GM20431 (cell line): ENCODE results near the gene UBIAD1.
"Not testable (repeated sequence)": the region's sequence is repeated elsewhere in the genome, so short reads cannot be mapped to it uniquely, and the experiment has no call there.

ENCODE experiments used
- in situ Hi-C: fragments of 300-500 bp; cut with MseI, MboI; formaldehyde crosslinking; loops from one replicate; pipeline ENCODE4 v1.15.0; 2020; ENCODE audit warnings: low sequenced_read_pairs; ENCODE audit not compliant: unreplicated experiment

The UBIAD1 gene

DNA sequence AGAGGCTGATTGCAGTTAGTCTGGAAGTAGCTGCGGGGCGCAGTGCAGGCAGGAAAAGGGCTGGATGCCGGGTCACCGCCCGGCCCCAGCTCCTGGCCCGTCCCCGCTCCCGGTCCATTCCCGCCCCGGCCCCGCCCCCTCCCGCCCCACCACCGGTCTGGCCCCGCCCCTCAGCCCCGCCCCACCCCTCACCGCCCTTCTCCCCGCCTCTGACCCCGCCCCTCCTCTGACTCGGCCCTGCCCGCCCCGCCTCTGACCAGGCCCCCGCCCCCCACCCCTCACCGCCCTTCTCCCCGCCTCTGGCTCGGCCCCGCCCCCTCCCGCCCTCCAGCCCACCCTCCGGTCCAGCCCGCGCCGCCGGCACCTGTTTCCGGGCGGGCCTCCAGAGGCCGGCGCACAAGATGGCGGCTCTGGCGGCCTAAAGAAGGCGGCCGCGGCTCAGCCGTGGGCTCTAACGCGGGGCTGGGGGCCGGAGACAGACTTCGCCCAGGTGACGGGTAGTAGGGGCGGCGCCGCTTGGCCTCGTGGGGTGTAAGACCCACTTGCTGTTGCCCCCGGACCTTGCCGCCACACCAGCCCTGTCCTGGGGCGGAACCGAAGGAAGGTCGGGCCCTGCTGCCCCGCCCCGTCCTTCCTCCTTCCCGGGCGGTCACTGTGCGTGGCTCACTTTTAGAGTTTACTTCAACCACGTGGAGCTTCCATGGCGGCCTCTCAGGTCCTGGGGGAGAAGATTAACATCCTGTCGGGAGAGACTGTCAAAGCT is at the start of gene UBIAD1:
TSS of gene UBIAD1 (plus strand) at position 367 of the 763 bp plus-strand sequence. CDS start at position 701, 334 bp downstream.
- in situ Hi-C loops = no loop called here

DNA sequence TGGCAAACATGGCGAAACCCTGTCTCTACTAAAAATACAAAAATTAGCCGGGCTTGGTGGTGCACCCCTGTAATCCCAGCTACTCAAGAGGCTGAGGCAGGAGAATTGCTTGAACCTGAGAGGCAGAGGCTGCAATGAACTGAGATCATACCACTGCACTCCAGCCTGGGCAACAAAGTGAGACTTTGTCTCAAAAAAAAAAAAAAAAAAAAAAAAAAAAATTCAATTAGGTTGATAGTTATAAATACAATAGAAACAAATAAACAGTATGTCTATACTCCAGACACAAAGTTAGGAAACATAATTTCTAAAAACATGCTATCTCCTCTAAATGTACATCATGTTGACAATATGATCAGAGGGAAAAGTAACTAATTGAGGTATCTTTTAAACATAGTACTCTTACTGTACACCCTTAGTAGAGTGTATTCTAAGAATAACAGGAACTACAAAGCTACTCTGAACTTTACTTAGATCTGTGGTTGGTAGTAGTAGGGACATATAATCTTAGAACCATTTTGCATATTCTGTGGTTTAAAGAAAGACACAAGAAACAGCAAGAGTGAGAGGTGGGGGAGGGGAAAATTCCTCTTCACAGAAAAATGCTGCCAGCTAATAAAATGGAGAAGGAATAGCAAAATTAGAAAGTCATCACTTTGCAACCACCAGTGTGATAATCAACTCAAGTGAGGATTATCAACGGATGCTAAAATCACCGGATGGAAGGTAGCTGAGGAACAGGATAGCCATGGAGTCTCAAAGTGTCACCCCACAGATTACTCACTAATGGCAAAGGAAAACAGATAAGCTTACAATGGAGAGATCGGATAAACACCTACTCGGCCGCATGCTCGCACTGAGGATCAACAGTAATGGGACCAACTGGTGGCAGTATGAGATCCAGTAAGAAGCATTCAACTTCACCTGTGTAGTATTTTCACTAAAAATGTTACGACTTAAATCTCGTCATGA is 45.6 kb upstream of the UBIAD1 start:
- in situ Hi-C loops = no loop called here

GRCh38 chr1:11229203-11229602 is 43.8 kb upstream of the UBIAD1 start:
- in situ Hi-C loops = no loop called here

DNA sequence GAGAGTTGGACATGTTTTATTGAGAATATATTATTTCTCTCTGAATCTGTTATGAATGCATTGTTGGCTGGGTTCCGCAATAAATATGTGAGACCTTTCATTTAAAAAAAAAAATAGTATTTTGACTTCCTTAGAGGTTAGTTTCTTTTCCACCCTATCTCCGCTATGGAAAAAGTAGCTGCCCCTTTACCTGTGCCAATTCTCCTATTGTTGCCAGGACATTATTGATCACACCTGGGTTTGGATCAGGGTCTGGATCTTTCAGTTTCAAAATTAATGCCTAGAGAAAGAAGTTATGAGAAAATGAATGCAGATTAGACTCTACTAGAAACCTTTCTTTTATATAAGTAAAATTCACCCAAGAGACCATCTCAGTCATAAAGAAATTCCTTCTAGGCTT is 39.8 kb upstream of the UBIAD1 start:
- in situ Hi-C loops = no loop called here

DNA sequence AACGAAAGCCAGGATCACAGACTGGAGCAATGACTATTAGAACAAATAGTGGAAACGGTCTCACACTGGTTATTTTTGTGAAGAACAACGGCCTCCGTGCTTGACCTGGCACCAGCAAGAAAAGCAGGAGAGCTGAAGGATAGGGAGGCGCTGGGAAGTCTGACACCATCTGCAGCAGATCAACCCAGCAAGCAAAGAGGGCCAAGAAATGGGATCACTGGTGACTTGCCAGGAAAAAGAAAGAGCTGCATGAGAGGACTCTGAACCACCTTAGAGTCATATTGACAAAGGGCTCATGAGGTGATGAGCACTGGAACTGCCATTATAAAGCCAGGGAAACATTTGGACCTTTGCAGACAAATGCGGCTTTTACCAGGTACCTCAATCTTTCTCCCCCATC is 35.6 kb upstream of the UBIAD1 start:
- in situ Hi-C loops = no loop called here

DNA sequence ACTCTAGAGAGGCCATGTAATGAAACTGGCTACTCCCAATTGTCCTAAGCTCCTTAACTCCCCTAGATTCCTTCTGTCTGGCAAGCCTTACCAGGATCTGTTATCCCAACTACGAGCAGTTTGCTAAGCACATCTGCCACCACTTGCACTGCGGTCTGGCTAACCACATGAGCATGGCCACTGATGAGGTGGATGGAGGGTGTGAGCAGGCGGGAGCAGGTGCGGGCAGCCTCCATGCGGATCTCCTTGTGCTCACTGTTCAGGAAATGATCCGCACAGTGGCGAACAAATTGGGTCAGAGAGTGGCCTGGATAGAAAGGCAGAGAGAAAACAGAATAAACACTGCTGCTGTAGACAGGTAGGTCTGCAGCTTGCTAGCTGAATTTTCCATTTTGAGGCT is 34.7 kb upstream of the UBIAD1 start:
- in situ Hi-C loops = no loop called here

DNA sequence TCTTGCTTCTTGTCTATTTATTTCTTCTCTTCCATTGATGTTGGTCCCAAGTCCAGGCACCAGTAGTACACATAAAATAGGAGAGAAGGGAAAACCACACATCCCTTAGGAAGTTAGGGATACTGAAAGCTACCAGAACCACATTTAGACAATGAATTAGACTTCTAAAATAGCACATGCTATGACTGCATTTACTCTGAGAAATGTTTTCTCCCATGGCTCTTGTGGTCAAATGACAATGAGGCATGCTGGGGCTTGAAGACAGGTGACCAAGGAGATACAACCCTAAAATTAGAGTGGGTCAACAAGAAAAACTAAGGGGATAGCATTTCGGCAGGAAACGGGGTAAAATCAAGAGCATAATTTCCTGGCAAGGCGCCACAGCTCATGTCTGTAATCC is 27.8 kb upstream of the UBIAD1 start:
- in situ Hi-C loops = no loop called here

DNA sequence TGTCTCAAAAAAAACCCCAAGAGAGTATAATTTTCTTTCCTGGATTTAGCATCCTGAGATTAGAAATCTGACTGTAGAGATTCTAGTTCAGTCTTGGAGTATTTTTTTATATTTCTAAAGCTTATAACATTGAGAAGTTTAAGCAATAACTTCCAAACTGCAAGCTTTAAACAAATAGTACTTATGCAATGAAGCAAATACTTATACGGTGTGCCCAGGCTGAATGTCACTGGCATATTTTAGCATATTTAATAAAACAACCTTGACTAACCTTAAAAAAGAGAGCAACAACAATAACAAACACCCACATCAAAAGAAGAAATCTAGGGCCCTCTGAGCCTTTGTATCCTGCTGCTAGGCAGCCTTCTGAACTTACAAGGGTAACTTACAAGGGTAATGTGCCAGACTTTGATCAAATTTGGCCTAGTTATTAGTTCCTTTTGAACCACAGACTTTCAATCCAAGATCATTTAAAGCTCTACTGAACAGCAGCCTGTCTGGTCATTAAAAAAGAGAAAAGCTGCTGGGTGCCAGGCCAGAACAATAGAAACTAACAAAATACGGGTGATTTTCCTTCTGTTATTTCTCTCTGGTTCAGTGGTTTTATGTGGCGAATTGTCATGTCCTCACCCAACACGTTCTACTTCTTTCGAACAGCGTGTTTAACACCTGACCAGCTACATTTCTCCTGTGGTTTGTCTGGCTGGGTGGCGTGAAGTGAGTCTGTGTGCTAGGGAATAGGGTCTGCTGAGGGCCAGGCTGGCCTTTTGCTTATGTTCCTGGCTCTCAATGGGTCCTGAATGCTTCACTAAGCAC is 26.9 kb upstream of the UBIAD1 start:
- in situ Hi-C loops = no loop called here

DNA sequence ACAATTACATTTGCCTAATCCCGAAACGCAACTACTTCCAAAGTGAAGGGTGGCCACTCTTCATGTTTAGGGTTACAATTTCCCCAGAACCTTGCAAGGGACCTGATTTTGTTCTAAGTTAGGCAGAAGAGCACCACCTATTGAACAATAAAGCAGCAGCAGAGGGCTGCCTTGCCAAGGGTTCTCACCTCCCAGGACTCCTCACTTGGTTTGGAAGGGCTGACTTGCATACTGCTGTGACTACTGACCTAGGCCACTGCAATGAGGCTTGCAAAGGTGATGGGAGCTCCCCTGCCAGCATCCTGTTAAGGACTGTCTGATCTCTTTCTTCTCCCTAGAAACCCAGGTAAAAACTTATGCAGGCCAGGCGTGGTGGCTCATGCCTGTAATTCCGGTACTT is 24.8 kb upstream of the UBIAD1 start:
- in situ Hi-C loops = no loop called here

DNA sequence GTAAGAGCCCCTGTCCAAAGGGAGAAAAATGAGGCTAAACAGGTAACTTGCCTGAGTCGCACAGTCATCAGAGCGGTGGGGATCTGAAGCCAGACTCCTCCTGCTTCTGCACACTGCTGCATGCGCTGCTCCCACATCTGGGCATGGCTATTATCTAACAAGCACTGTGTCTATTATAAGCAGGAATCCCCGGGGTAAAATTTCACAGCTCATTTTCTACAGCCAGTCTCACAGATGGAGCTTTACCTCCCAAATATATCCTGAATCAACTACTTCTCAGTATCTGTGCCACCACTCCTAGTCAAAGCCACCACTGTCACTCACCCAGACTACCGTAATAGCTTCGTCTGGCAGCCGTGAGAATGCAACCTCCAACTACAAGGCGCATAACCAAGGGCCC is 20.5 kb upstream of the UBIAD1 start:
- in situ Hi-C loops = no loop called here

DNA sequence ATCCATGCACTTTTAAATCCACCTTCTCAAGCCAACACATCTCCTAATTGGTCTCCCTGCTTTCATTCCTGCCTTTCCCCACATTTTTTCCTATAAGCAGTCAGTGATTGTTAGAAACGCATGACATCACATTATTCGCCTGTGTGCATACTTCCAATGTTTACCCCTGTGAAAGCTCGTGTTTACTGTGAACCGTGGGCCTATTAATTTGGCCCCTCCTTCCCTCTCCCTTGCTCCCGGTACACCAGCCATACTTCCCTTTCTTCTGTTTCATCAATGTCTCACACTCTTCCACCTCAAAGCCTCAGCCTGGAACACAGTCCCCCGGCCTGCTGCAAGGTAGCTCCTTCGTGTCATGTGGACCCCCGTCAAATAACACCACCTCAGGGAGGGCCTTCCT is 19.8 kb upstream of the UBIAD1 start:
- in situ Hi-C loops = no loop called here

DNA sequence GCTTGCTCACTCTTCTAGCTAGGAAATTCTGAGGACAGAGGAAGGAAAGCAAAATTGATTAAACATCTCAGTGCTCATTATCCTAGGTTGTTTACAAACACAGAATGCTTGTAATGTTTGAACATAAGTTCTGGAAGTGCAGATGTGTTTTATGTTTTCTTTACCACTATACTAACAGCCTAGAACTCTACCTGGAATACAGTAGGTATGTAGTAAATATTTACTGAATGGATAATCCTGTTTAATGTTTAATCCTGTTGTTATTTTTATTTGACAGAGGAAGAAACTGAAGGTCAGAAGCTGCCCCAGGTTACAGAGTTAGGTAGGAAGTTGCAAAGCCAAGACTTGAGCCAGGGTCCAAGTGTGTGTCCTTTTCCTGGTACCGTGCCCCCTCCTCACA is 16.7 kb upstream of the UBIAD1 start:
- in situ Hi-C loops = no loop called here

DNA sequence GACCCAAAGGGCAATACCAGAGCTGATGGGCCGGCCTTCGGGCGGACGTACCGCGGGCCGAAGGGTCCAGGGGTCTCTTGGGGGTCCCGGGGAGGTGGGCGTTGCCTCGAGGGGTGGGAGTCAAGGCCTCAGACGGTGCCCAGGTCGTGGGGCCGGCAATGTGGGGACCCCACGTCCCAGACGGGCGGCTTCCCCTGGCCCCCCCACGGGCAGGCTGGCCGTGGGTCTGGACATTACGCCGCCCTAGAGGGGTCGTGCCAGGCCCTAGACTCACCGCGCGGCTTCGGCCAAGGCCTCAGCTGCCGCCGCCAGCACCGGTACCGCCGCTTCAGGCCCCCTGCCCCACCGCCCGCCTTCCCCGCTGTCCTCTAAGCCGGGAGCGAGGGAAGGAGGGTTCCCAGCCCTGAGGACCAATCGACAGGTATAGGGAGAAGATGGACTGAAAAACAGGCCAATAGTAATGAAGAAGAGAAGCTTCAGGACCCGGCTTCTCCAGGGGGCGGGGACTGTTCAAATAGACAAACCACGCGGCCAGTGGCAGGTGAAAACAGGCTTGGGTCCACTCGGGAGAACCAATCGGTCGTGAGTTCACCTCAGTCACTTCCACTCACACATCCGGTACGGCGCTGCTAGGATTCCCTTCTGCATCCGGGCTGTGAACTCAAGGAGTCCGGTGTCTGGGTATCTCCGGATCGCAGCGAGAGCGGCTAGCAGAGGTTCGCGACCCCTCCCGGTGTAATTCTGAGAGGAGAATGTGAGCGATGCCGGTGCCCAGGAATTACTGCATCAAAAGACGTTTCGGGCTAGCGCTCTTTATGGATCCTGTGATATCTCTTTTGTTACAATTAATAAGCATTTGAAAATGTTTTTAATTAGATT is 10.6 kb upstream of the UBIAD1 start, which contains the start of gene MTOR:
TSS of gene MTOR (minus strand) at position 381 of the 879 bp plus-strand sequence. CDS start 3,142 bp downstream, outside the sequence.
- in situ Hi-C loops = no loop called here

DNA sequence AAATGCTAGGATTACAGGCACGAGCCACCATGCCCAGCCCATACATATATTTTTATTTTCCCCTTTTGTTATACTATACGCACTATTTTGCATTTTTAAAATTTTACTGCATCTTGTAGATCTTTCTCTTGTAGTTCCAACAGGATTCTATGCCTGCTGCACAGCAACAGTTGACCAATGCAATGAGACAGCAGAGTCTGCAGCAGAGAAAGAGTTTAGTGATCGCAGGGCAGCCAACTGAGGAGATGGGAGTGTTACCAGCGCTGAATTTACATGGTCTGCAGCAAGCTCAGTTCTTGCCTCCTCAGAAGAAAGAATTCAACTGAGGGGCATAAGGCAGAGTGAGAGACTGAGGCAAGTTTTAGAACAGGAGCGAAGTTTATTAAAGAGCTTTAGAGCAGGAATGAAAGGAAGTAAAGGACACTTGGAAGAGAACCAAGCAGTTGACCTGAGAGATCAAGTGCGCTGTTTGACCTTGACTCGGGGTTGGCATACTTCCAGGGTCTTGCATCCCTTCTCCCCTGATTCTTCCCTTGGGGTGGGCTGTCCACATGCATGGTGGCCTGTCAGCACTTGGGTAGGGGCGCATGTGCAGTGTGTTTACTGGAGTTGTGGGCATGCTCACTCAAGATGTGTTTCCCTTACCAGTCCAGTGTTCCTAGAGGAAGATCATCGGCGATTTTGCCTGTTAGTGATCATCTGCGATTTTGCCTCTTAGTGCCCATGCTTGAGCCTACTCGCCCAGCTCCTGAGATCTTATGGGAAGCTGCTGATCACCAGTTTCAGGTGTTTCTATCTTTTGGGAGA is 6.5 kb upstream of the UBIAD1 start:
- in situ Hi-C loops = no loop called here

DNA sequence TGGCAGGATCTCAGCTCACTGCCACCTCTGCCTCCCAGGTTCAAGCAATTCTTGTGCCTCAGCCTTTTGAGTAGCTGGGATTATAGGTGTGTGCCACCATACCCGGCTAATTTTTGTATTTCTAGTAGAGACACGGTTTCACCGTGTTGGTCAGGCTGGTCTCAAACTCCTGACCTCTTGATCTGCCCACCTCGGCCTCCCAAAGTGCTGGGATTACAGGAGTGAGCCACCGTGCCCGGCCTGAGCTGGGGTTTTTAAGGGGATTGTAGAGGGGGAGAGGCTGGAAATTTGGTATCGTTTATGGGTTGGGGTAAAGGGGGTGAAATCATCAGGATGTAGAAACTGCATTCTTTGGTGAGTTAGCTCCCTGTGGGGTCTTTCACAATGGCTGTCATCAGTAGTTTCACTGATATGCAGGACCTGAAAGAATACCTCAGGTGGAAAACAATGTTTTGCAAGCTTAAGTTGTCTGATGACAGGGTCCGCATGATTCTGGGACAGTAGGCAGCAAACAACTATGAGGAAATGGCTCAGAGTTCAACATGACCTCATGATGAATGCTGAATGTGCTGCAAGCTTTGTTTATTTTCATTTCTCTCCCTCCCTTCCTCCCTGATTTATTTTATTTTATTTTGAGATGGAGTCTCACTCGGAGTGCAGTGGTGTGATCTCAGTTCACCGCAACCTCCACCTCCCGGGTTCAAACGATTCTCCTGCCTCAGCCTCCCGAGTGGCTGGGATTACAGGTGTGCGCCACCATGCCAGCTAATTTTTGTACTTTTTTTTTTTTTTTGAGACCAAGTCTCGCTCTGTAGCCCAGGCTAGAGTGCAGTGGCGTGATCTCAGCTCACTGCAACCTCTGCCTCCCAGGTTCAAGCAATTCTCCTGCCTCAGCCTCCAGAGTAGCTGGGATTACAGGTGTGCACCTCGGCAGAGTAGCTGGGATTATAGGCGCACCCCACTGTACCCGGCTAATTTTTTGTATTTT is 5.4 kb upstream of the UBIAD1 start:
- in situ Hi-C loops = not testable (repeated sequence)

DNA sequence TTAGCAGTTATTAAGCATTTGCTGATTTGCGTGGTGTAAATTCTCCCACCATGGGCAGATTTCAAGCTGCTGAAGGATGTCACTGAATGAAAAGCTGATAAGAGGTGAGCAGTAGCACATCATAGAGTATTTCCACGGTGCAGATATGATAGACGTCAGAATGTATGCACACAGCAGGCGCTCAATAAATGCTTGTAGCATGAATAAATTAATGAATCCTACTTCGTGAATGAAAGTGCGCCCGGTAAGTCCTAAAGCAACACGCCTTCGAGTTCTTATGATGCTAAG is 510 bp upstream of the UBIAD1 start:
- in situ Hi-C loops = no loop called here

DNA sequence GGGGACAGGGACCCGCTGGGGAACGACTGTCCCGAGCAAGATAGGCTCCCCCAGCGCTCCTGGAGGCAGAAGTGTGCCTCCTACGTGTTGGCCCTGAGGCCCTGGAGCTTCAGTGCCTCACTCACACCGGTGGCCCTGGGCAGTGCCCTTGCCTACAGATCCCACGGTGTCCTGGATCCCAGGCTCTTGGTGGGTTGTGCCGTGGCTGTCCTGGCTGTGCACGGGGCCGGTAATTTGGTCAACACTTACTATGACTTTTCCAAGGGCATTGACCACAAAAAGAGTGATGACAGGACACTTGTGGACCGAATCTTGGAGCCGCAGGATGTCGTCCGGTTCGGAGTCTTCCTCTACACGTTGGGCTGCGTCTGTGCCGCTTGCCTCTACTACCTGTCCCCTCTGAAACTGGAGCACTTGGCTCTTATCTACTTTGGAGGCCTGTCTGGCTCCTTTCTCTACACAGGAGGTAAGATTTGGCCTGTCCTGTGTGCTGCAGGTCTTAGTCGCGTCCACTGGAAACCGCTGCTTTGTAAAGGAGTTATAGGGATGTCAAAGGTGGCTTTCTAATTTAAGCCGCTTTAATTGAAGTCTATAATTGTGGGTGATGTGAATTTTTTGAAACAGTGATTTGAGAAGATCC is 717 bp downstream of the UBIAD1 start:
- in situ Hi-C loops = no loop called here
